Liver (tissue), 9 donors: ENCODE measurements around the gene MYH7B. TPM values are rescaled to one million over a fixed set of nuclear protein-coding genes. Genes with fewer than 3 reads are reported as not detected.

Experiments used
- DNase-seq: peaks from one replicate; pipeline ENCODE4 v3.0.0-alpha.2; 2017; ENCODE audit warnings: low spot score
- H3K27ac ChIP-seq, 2 donors: one replicate each; pipeline ENCODE4 v1.7.0; 2013; ENCODE audit warnings: inconsistent platforms in 2 of 2, low read length in 2 of 2, control low read depth in 1 of 2, low read depth in 1 of 2, mild to moderate bottlenecking in 1 of 2
- H3K27me3 ChIP-seq, 4 donors: one replicate each; pipeline versions ENCODE4 v1.6.1 to v1.7.0; 2013; ENCODE audit warnings: low read length in 3 of 4, inconsistent platforms in 1 of 4, mild to moderate bottlenecking in 1 of 4, moderate library complexity in 1 of 4; ENCODE audit not compliant: control insufficient read depth in 4 of 4, insufficient read depth in 4 of 4
- H3K36me3 ChIP-seq, 4 donors: one replicate each; pipeline versions ENCODE4 v1.6.1 to v1.7.0; 2013; ENCODE audit warnings: low read length in 3 of 4, mild to moderate bottlenecking in 3 of 4, low read depth in 1 of 4, moderate library complexity in 1 of 4; ENCODE audit not compliant: control insufficient read depth in 4 of 4, insufficient read depth in 3 of 4
- H3K4me1 ChIP-seq, 4 donors: one replicate each; pipeline versions ENCODE4 v1.6.1 to v1.7.0; 2013; ENCODE audit warnings: low read length in 3 of 4, mild to moderate bottlenecking in 3 of 4, moderate library complexity in 1 of 4; ENCODE audit not compliant: control insufficient read depth in 4 of 4, insufficient read depth in 4 of 4
- H3K4me3 ChIP-seq, 3 donors: one replicate each; pipeline versions ENCODE4 v1.6.1 to v1.7.0; 2013; ENCODE audit warnings: low read length in 3 of 3, control low read depth in 1 of 3, low read depth in 1 of 3, mild to moderate bottlenecking in 1 of 3
- H3K9ac ChIP-seq, 2 donors: one replicate each; pipeline ENCODE4 v1.7.0; 2013; ENCODE audit warnings: low read length in 2 of 2, mild to moderate bottlenecking in 2 of 2, moderate library complexity in 2 of 2, control low read depth in 1 of 2, low read depth in 1 of 2
- H3K9me3 ChIP-seq, 4 donors: one replicate each; pipeline versions ENCODE4 v1.6.1 to v1.7.0; 2013; ENCODE audit warnings: low read length in 3 of 4; ENCODE audit not compliant: control insufficient read depth in 4 of 4
- EGR1 ChIP-seq, 2 donors: IDR thresholded peaks; 2 replicates each; pipeline ENCODE4 v1.6.1; 2016 to 2018; ENCODE audit warnings: antibody characterized with exemption in 2 of 2, low read depth in 2 of 2
- FOXA1 ChIP-seq: IDR thresholded peaks from 2 replicates; pipeline ENCODE4 v1.6.1; 2016; ENCODE audit warnings: antibody characterized with exemption
- FOXA2 ChIP-seq: IDR thresholded peaks from 2 replicates; pipeline ENCODE4 v1.6.1; 2016; ENCODE audit warnings: antibody characterized with exemption
- GABPA ChIP-seq, 2 donors: IDR thresholded peaks in 1 of 2; conservative IDR thresholded peaks in 1 of 2; 2 replicates each; pipeline ENCODE4 v1.6.1; 2016; ENCODE audit warnings: antibody characterized with exemption in 2 of 2, mild to moderate bottlenecking in 1 of 2, moderate library complexity in 1 of 2
- HNF4A ChIP-seq, 2 donors: conservative IDR thresholded peaks; 2 replicates each; pipeline ENCODE4 v1.6.1; 2016; ENCODE audit warnings: antibody characterized with exemption in 2 of 2, mild to moderate bottlenecking in 2 of 2
- HNF4G ChIP-seq: IDR thresholded peaks from 2 replicates; pipeline ENCODE4 v1.6.1; 2016; ENCODE audit warnings: antibody characterized with exemption
- JUND ChIP-seq, 2 donors: IDR thresholded peaks; 2 replicates each; pipeline ENCODE4 v1.6.1; 2016; ENCODE audit warnings: antibody characterized with exemption in 2 of 2
- NR2F2 ChIP-seq: IDR thresholded peaks from 2 replicates; pipeline ENCODE4 v1.6.1; 2016; ENCODE audit warnings: antibody characterized with exemption
- RAD21 ChIP-seq, 2 donors: IDR thresholded peaks; 2 replicates each; pipeline ENCODE4 v1.6.1; 2016; ENCODE audit warnings: antibody characterized with exemption in 2 of 2, mild to moderate bottlenecking in 2 of 2
- RXRA ChIP-seq, 2 donors: IDR thresholded peaks; 2 replicates each; pipeline ENCODE4 v1.6.1; 2017 to 2018; ENCODE audit warnings: antibody characterized with exemption in 2 of 2, mild to moderate bottlenecking in 1 of 2
- SP1 ChIP-seq: IDR thresholded peaks from 2 replicates; pipeline ENCODE4 v1.6.1; 2018; ENCODE audit warnings: antibody characterized with exemption, mild to moderate bottlenecking
- TAF1 ChIP-seq: conservative IDR thresholded peaks from 2 replicates; pipeline ENCODE4 v1.6.1; 2016; ENCODE audit warnings: antibody characterized with exemption, mild to moderate bottlenecking
- YY1 ChIP-seq: IDR thresholded peaks from 2 replicates; pipeline ENCODE4 v1.6.1; 2016; ENCODE audit warnings: antibody characterized with exemption, mild to moderate bottlenecking
- WGBS: extraction: QIAGEN DNeasy Blood & Tissue Kit; methylation state at CpG from one replicate; pipeline ENCODE4 v1.1.7; 2013; 5-methylcytosine and 5-hydroxymethylcytosine counted together
- polyA plus RNA-seq, 2 donors: library from polyadenylated mRNA; stranded (reverse) in 1 of 2; unstranded in 1 of 2; fragments of 200-250 nt in 1 of 2; fragments of >200 nt in 1 of 2; fragmentation: Nextera tagmentation in 1 of 2; extraction: Ambion mirVana in 1 of 2; gene quantifications; one replicate each; pipeline versions ENCODE4 v1.2.1 to v1.2.3, GENCODE V29; 2013 to 2015
- total RNA-seq, 2 donors: library from RNA; depleted of rRNA; stranded (reverse); fragments of >200 nt; gene quantifications; one replicate each; pipeline ENCODE4 v1.2.3, GENCODE V29; 2014
- TF ChIP-seq, protein P1 (sequence below): IDR thresholded peaks from 2 replicates; pipeline ENCODE4 v1.6.1; 2016; ENCODE audit warnings: antibody characterized with exemption, mild to moderate bottlenecking
- TF ChIP-seq, protein P2 (sequence below): fragments of 150-350 bp; IDR thresholded peaks from 2 replicates; pipeline ENCODE4 v1.5.1; 2017; ENCODE audit warnings: improper control_type of control experiment, low read depth, low read length; ENCODE audit not compliant: missing input control
- TF ChIP-seq, protein P3 (sequence below): IDR thresholded peaks from 2 replicates; pipeline ENCODE4 v1.6.1; 2016; ENCODE audit warnings: antibody characterized with exemption
- TF ChIP-seq, protein P4 (sequence below): IDR thresholded peaks from 2 replicates; pipeline ENCODE4 v1.6.1; 2016; ENCODE audit warnings: antibody characterized with exemption
- TF ChIP-seq, protein P5 (sequence below): IDR thresholded peaks from 2 replicates; pipeline ENCODE4 v1.6.1; 2016; ENCODE audit warnings: antibody characterized with exemption
- donor health status: healthy.
- donor health status: healthy.
- donor health status: healthy.
- donor health status: healthy.
- donor health status: healthy.

MYH7B gene
- total and polyA plus RNA-seq, 4 donors = 0.12 to 0.33 (median 0.24) TPM

DNA sequence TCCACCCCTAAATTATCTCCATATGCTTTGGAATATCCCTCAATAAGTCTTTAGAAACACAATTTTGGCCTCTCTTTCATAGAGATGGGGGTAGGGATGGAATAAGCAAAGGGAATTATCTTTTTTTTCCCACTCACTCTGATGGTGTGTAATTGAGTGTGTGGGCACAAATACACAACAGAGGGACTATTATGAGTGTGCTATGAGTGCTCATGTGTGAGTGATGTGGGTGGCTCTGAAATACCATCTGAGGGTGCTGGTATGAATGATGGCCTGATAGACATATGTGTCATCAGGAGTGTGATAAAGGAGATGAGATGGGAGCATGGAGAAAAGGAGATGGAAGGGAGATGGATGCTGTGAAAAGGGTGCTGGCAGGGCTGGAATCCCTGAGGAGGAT, 35.6 kb upstream of the MYH7B start (continued):
- TF ChIP-seq, protein P1, sequence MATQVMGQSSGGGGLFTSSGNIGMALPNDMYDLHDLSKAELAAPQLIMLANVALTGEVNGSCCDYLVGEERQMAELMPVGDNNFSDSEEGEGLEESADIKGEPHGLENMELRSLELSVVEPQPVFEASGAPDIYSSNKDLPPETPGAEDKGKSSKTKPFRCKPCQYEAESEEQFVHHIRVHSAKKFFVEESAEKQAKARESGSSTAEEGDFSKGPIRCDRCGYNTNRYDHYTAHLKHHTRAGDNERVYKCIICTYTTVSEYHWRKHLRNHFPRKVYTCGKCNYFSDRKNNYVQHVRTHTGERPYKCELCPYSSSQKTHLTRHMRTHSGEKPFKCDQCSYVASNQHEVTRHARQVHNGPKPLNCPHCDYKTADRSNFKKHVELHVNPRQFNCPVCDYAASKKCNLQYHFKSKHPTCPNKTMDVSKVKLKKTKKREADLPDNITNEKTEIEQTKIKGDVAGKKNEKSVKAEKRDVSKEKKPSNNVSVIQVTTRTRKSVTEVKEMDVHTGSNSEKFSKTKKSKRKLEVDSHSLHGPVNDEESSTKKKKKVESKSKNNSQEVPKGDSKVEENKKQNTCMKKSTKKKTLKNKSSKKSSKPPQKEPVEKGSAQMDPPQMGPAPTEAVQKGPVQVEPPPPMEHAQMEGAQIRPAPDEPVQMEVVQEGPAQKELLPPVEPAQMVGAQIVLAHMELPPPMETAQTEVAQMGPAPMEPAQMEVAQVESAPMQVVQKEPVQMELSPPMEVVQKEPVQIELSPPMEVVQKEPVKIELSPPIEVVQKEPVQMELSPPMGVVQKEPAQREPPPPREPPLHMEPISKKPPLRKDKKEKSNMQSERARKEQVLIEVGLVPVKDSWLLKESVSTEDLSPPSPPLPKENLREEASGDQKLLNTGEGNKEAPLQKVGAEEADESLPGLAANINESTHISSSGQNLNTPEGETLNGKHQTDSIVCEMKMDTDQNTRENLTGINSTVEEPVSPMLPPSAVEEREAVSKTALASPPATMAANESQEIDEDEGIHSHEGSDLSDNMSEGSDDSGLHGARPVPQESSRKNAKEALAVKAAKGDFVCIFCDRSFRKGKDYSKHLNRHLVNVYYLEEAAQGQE = no peak
- no peak for TF ChIP-seq FOXA2
- no peak for TF ChIP-seq SP1

DNA sequence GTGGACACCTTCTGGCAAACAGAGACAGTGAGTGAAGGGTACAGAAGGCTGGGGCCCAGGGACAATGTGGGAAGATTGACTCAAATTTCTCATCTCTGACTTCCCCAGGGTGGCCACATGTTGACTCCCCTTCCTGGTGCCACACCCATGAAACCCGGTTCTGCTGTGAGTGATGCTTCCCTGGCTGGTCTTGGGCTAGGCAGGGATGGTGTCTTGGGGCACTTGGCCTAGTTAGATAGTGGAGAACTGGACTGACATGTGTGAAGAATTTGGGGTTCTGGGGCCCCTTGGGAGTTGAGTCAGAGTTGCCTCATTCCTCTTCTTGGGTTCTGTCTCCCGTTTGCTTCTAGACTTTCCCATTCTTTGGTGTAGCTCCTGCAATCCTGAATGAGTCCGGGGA, 34.2 kb upstream of the MYH7B start:
- Histone ChIP-seq H3K4me3 (no peak overlapping the region), H3K27me3 (no peaks in the 10 kb centered on the region), H3K27ac (peak overlapping the region in 1 of 2 donors; percentile 69), H3K4me1 (peaks cover 2 to 20% (median 13%) of the 10 kb centered on the region in 4 donors), H3K9ac (no peak overlapping the region), H3K36me3 (peaks cover 9 to 52% (median 46%) of the 10 kb centered on the region in 4 donors), H3K9me3 (no peaks in the 10 kb centered on the region)
- TF ChIP-seq, protein P2, sequence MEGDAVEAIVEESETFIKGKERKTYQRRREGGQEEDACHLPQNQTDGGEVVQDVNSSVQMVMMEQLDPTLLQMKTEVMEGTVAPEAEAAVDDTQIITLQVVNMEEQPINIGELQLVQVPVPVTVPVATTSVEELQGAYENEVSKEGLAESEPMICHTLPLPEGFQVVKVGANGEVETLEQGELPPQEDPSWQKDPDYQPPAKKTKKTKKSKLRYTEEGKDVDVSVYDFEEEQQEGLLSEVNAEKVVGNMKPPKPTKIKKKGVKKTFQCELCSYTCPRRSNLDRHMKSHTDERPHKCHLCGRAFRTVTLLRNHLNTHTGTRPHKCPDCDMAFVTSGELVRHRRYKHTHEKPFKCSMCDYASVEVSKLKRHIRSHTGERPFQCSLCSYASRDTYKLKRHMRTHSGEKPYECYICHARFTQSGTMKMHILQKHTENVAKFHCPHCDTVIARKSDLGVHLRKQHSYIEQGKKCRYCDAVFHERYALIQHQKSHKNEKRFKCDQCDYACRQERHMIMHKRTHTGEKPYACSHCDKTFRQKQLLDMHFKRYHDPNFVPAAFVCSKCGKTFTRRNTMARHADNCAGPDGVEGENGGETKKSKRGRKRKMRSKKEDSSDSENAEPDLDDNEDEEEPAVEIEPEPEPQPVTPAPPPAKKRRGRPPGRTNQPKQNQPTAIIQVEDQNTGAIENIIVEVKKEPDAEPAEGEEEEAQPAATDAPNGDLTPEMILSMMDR = no peak
- TF ChIP-seq FOXA1 (no peak), NR2F2 (no peak), HNF4G (no peak), RXRA (IDR thresholded peaks at IDR 0.05) (no peak), YY1 (no peak), GABPA (IDR thresholded peaks at IDR 0.05 in 1 of 2, conservative IDR thresholded peaks at IDR 0.05 in 1 of 2) (no peak), SP1 (no peak), FOXA2 (no peak), HNF4A (conservative IDR thresholded peaks at IDR 0.05) (no peak), JUND (IDR thresholded peaks at IDR 0.05) (no peak), EGR1 (IDR thresholded peaks at IDR 0.05; ENCODE audit: low read depth in 2 of 2) (no peak), RAD21 (IDR thresholded peaks at IDR 0.05) (no peak), TAF1 (no peak)
- TF ChIP-seq, protein P3, sequence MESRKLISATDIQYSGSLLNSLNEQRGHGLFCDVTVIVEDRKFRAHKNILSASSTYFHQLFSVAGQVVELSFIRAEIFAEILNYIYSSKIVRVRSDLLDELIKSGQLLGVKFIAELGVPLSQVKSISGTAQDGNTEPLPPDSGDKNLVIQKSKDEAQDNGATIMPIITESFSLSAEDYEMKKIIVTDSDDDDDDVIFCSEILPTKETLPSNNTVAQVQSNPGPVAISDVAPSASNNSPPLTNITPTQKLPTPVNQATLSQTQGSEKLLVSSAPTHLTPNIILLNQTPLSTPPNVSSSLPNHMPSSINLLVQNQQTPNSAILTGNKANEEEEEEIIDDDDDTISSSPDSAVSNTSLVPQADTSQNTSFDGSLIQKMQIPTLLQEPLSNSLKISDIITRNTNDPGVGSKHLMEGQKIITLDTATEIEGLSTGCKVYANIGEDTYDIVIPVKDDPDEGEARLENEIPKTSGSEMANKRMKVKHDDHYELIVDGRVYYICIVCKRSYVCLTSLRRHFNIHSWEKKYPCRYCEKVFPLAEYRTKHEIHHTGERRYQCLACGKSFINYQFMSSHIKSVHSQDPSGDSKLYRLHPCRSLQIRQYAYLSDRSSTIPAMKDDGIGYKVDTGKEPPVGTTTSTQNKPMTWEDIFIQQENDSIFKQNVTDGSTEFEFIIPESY = no peak
- TF ChIP-seq, protein P4, sequence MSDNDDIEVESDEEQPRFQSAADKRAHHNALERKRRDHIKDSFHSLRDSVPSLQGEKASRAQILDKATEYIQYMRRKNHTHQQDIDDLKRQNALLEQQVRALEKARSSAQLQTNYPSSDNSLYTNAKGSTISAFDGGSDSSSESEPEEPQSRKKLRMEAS = no peak
- TF ChIP-seq, protein P5, sequence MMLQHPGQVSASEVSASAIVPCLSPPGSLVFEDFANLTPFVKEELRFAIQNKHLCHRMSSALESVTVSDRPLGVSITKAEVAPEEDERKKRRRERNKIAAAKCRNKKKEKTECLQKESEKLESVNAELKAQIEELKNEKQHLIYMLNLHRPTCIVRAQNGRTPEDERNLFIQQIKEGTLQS = no peak
- TF ChIP-seq, protein P1 = no peak
- WGBS = 84% methylated on average over 3 of the region's 3 CpGs
- DNase-seq = no peak
